ENCODE data around the gene FOXQ1. TPM values are rescaled to one million over a fixed set of nuclear protein-coding genes. Genes with fewer than 3 reads are reported as not detected.
A peak's percentile ranks its signal among the peaks of the same experiment; 100 is the strongest.

Gene FOXQ1
- total RNA-seq, 2 donors from 2014 or later, result not detected

DNA sequence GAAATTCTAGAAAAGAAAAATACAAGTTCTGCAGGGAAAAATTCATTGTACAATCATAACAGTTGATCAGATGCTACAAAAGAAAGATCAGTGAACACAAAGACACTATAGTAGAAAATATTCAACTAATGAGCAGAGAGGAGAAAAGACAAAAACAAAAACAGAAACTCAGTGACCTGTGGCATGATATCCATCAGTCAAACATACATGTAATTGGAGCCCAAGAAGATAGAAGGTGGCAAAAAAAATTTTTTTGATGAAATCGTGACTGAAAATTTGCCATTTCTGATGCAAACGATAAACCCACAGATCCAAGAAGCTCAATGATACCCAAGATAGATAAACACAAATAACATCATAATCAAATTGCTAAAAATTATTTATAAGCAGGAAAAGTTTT is 13.1 kb upstream of the FOXQ1 start:
- Mint-ChIP-seq H3K36me3 (ENCODE audit: insufficient read depth in 2 of 2) (peaks cover 0 to 1% of the 10 kb centered on the region in 2 donors), H3K4me3 (no peak overlapping the region), H3K27me3 (ENCODE audit: low read depth) (peaks cover 54% of the 10 kb centered on the region), H3K4me1 (ENCODE audit: low read depth) (no peaks in the 10 kb centered on the region), H3K27ac (no peak overlapping the region), H3K9me3 (peaks cover 0 to 5% of the 10 kb centered on the region in 2 donors)
- DNase-seq (no peak), ATAC-seq (replicated peaks in 1 of 2) (no peak)

DNA sequence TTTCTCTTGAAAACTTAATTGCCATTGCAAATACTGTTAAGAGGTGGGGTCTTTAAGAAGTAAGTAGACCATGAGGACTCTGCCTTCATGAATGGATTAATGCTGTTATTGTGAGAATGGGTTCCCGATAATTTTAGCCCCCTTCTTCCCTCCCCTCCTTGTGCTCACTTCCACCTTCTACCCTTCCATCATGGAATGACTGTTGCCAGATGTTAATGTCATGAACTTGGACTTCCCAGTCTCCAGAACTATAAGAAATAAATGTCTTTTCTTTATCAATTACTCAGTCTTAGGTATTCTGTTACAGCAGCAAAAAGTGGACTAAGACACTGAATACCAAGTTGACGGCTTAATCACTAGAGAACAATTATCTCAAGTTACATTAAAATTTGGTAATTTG is 5.8 kb upstream of the FOXQ1 start:
- Mint-ChIP-seq H3K4me3 (no peak overlapping the region), H3K4me1 (ENCODE audit: low read depth) (peaks cover 8% of the 10 kb centered on the region), H3K27me3 (ENCODE audit: low read depth) (peaks cover 69% of the 10 kb centered on the region), H3K9me3 (peaks cover 0 to 7% of the 10 kb centered on the region in 2 donors), H3K36me3 (ENCODE audit: insufficient read depth in 2 of 2) (no peaks in the 10 kb centered on the region), H3K27ac (no peak overlapping the region)
- DNase-seq (no peak), ATAC-seq (replicated peaks in 1 of 2) (no peak)

DNA sequence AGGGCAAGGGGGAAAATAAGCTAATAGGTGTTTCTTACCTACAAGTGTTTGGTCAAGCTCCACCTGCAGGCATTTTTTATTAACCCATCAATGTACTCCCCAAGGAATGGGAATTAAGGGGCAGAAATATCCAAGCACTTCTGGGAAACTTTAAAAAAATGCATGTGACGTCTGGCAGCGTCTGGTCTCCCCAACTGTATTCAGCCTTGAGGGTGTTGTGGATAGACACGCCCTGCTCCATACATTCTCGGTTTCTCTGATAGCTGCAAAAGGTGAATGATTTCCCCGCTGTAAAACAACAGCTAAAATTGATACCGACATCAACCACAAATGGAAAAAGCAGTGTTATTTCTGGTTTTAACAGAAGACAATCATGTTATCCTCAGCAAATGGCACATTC is 2.5 kb upstream of the FOXQ1 start:
- ATAC-seq (replicated peaks in 1 of 2) (no peak), DNase-seq (no peak)
- Mint-ChIP-seq H3K9me3 (peaks cover 0 to 2% of the 10 kb centered on the region in 2 donors), H3K27ac (no peak overlapping the region), H3K4me3 (no peak overlapping the region), H3K4me1 (ENCODE audit: low read depth) (peaks cover 24% of the 10 kb centered on the region), H3K27me3 (ENCODE audit: low read depth) (peaks cover 66% of the 10 kb centered on the region), H3K36me3 (ENCODE audit: insufficient read depth in 2 of 2) (peaks cover 3 to 5% of the 10 kb centered on the region in 2 donors)

DNA sequence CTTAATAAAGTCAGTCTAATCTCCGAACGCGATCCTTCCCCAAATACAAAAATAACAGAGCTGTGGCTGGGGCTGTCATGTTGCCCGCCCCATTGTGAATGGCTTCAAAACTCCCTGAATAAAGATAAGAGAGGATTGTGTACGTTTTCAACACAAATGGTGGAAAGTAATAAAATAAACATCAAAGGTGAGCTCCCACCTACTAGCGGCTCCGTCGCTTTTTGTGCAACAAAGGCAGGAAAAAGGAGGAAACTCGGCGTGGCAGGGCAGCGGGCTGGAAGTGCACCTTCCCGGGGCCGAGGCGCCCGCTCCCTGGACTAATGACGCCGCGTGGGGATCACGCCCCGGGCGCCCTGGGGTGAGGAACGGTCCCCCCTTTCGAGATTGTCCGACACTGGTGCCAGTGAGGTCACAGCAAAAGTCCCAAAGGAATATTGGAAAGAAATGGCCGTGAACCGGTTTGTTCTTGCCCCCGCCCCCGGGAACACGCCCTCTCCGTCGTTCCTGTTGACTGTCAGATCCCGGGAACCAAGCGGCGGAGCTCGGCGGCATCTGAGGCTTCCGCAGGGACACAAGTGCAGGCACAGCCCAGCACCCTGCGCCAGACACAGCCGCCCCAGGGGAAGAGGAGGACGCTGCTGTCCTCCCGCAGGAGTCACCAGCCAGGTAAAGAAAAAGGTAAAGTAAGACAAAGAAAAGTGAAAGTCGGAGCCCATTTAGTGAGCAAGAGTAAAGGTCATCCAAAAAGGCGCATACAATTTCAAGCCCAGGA is 1.1 kb upstream of the FOXQ1 start:
- Mint-ChIP-seq H3K4me1 (ENCODE audit: low read depth) (peaks cover 34% of the 10 kb centered on the region), H3K36me3 (ENCODE audit: insufficient read depth in 2 of 2) (peaks cover 3 to 5% of the 10 kb centered on the region in 2 donors), H3K27me3 (ENCODE audit: low read depth) (peaks cover 77% of the 10 kb centered on the region), H3K4me3 (peak overlapping the region; percentile 72 to 82), H3K27ac (peak overlapping the region; percentile 13), H3K9me3 (no peaks in the 10 kb centered on the region)
- DNase-seq, result no peak
- ATAC-seq (replicated peaks in 1 of 2), result no peak

DNA sequence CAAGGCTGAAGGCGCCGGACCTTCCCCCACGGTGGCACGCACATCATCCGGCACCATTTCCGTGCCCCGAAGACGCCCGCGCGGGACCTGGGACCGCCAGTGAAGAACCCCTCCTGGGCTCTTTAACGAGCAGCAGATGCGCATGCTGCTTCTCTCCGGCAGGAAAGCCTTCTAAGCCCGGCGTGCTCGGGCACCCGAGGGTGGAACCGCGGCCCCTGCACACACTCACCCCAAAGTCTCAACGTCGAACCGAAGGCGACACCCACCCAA is 240 bp downstream of the FOXQ1 start:
- Mint-ChIP-seq H3K27me3 (ENCODE audit: low read depth) (peaks cover 74% of the 10 kb centered on the region), H3K36me3 (ENCODE audit: insufficient read depth in 2 of 2) (peaks cover 3 to 5% of the 10 kb centered on the region in 2 donors), H3K4me1 (ENCODE audit: low read depth) (peaks cover 40% of the 10 kb centered on the region), H3K9me3 (no peaks in the 10 kb centered on the region), H3K27ac (no peak overlapping the region), H3K4me3 (peak overlapping the region; percentile 72 to 82)
- ATAC-seq (replicated peaks in 1 of 2) (peak in 1 of 2 donors; percentile 8), DNase-seq (peak in 1 of 2 donors; percentile 13)

DNA sequence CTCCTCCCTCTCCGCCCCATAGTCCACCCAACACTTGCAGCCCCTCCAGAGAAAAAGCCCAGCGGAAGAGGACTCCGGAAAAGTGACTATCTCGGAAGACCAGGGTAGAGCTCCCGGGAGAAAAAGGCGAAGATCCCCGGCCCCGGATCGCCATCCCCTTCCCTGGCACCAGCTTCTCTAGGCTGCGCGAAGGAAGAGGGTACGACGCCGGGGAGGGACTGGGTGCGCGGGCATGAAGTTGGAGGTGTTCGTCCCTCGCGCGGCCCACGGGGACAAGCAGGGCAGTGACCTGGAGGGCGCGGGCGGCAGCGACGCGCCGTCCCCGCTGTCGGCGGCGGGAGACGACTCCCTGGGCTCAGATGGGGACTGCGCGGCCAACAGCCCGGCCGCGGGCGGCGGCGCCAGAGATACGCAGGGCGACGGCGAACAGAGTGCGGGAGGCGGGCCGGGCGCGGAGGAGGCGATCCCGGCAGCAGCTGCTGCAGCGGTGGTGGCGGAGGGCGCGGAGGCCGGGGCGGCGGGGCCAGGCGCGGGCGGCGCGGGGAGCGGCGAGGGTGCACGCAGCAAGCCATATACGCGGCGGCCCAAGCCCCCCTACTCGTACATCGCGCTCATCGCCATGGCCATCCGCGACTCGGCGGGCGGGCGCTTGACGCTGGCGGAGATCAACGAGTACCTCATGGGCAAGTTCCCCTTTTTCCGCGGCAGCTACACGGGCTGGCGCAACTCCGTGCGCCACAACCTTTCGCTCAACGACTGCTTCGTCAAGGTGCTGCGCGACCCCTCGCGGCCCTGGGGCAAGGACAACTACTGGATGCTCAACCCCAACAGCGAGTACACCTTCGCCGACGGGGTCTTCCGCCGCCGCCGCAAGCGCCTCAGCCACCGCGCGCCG is 822 bp downstream of the FOXQ1 start:
- Mint-ChIP-seq H3K4me3 (peak overlapping the region; percentile 72 to 82), H3K4me1 (ENCODE audit: low read depth) (peaks cover 40% of the 10 kb centered on the region), H3K27me3 (ENCODE audit: low read depth) (peaks cover 70% of the 10 kb centered on the region), H3K27ac (no peak overlapping the region), H3K9me3 (no peaks in the 10 kb centered on the region), H3K36me3 (ENCODE audit: insufficient read depth in 2 of 2) (peaks cover 3 to 5% of the 10 kb centered on the region in 2 donors)
- DNase-seq, result peak; percentile 17 to 22
- ATAC-seq (replicated peaks in 1 of 2), result peak in 1 of 2 donors; percentile 17

DNA sequence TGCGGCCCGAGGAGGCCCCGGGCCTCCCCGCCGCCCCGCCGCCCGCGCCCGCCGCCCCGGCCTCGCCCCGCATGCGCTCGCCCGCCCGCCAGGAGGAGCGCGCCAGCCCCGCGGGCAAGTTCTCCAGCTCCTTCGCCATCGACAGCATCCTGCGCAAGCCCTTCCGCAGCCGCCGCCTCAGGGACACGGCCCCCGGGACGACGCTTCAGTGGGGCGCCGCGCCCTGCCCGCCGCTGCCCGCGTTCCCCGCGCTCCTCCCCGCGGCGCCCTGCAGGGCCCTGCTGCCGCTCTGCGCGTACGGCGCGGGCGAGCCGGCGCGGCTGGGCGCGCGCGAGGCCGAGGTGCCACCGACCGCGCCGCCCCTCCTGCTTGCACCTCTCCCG is 1.5 kb downstream of the FOXQ1 start:
- DNase-seq, result no peak
- no peak overlapping the region for H3K27ac Mint-ChIP-seq
- H3K9me3 Mint-ChIP-seq, result no peaks in the 10 kb centered on the region
- H3K36me3 Mint-ChIP-seq (ENCODE audit: insufficient read depth in 2 of 2), result peaks cover 4 to 5% of the 10 kb centered on the region in 2 donors
- peaks cover 63% of the 10 kb centered on the region for H3K27me3 Mint-ChIP-seq (ENCODE audit: low read depth)
- peak overlapping the region; percentile 71 to 72 for H3K4me3 Mint-ChIP-seq
- peak in 1 of 2 donors; percentile 12 for ATAC-seq (replicated peaks in 1 of 2)
- peaks cover 40% of the 10 kb centered on the region for H3K4me1 Mint-ChIP-seq (ENCODE audit: low read depth)

DNA sequence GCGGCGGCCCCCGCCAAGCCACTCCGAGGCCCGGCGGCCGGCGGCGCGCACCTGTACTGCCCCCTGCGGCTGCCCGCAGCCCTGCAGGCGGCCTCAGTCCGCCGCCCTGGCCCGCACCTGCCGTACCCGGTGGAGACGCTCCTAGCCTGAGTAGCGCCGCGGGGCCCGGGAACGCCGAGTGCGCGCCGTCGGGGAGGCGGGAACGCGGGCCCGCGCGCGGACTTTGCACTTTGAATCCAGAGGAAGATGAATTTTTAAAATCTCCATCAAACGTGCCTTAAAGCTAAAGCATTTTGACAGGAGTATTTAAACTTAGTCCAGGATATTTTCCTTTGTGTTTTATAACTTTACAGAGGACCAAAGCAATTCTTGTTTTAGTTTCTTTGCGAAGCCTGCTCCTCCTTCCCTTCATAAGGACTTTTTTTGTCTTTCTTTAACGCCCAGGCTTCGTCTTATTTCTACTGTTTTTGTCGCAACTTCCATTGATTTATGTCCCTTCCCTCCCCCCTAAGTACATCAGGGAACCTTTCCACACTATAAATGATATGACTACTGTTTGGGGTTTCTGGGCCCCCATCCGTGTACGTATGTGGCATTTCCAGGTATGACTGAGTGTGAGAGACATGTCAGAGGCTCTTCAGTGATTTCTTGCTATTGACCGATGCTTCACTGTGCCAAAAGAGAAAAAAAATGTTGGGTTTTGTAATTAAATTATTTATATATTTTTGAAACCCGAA is 2.0 kb downstream of the FOXQ1 start:
- H3K27ac Mint-ChIP-seq, result peak overlapping the region; percentile 72

DNA sequence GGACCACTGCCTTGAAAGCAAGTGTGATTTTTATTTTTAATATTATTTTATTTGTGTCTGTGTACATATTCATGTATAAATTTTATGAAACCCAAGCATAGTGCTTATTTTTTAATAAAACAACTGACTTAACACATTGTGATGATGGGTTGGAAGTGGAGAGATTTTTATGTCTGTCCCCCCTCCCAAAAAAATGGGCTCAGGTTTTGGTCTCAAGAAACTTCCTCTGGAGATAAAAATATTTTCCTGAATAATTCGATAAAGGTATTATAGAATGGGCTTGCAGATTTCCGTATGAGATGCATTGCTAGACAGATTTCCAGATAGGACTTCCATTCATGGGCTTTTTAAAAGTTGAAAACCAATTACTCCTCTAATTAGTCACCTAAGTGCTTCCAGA is 2.7 kb downstream of the FOXQ1 start:
- no peak for ATAC-seq (replicated peaks in 1 of 2)
- peaks cover 4 to 5% of the 10 kb centered on the region in 2 donors for H3K36me3 Mint-ChIP-seq (ENCODE audit: insufficient read depth in 2 of 2)
- H3K27ac Mint-ChIP-seq, result no peak overlapping the region
- peaks cover 40% of the 10 kb centered on the region for H3K4me1 Mint-ChIP-seq (ENCODE audit: low read depth)
- no peak overlapping the region for H3K4me3 Mint-ChIP-seq
- peaks cover 51% of the 10 kb centered on the region for H3K27me3 Mint-ChIP-seq (ENCODE audit: low read depth)
- no peaks in the 10 kb centered on the region for H3K9me3 Mint-ChIP-seq
- DNase-seq, result no peak

More for the DNA sequence above, 2.0 kb downstream of the FOXQ1 start:
- ATAC-seq (replicated peaks in 1 of 2) (peak; percentile 67 to 72), DNase-seq (peak; percentile 40 to 63)
- peaks cover 58% of the 10 kb centered on the region for H3K27me3 Mint-ChIP-seq (ENCODE audit: low read depth)
- no peaks in the 10 kb centered on the region for H3K9me3 Mint-ChIP-seq
- peaks cover 4 to 5% of the 10 kb centered on the region in 2 donors for H3K36me3 Mint-ChIP-seq (ENCODE audit: insufficient read depth in 2 of 2)
- H3K4me1 Mint-ChIP-seq (ENCODE audit: low read depth), result peaks cover 40% of the 10 kb centered on the region
- H3K4me3 Mint-ChIP-seq, result peak overlapping the region; percentile 71 to 72

DNA sequence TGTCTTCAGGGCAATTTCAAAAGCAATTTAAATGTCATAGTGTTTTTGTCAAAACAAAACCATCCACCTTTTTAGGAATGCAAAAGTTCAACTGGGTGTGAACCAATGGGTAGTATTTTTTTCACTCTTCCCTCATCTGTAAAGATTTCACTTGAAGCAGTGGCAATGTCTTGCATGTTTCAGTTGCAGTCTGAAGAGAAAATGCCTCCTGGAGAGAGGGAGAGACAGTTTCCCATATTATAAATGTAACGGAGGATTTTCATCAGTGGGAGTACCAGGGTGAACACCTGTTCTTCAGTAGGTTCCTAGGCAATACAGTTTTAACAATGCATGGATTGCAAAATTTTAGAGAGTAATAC is 3.3 kb downstream of the FOXQ1 start:
- H3K4me1 Mint-ChIP-seq (ENCODE audit: low read depth), result peaks cover 40% of the 10 kb centered on the region
- H3K27me3 Mint-ChIP-seq (ENCODE audit: low read depth), result peaks cover 45% of the 10 kb centered on the region
- peaks cover 4 to 5% of the 10 kb centered on the region in 2 donors for H3K36me3 Mint-ChIP-seq (ENCODE audit: insufficient read depth in 2 of 2)
- DNase-seq (no peak), ATAC-seq (replicated peaks in 1 of 2) (no peak)
- H3K9me3 Mint-ChIP-seq, result no peaks in the 10 kb centered on the region
- H3K4me3 Mint-ChIP-seq, result peak overlapping the region; percentile 27 to 48
- no peak overlapping the region for H3K27ac Mint-ChIP-seq

DNA sequence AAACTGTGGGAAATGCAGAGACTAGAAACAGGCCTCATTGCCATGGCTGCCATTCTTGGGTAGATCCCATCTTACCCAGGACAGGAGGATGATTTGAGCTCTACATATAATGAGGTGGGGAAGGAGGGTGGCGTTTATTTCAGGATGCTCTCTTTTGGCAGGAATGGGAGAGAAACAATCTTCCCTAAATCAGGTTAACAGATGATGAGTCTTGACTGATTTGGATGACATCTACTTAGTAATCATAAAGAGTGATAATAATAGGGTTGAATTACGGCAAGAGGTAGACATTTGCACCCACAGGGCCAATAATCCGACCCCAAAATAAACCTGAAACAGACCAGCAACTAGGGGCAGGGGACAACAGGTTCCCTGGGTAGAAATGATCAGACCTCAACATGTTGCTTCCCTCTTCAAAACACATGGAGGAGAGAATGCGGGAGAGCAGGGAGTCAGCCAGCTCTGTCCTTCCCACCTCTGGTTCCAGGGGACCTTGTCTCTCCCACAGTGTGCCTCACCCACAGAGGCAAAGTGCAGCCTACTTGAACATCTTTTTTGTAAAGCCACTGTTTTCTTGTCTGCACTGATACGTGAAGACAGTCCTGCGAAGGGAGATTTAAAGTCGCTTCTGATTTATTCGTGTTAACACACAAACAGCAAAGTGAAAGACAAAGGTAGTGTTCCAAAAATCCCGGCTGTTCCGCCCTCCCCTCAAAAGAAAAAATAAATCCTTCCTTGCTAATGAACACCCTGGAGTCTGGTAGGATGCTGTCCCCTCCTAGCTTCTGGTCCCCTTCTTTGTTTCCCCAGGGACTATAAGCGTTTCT is 3.9 kb downstream of the FOXQ1 start:
- H3K27me3 Mint-ChIP-seq (ENCODE audit: low read depth), result peaks cover 39% of the 10 kb centered on the region
- peak overlapping the region; percentile 48 to 63 for H3K4me3 Mint-ChIP-seq
- peaks cover 35% of the 10 kb centered on the region for H3K4me1 Mint-ChIP-seq (ENCODE audit: low read depth)
- DNase-seq (no peak), ATAC-seq (replicated peaks in 1 of 2) (no peak)
- no peak overlapping the region for H3K27ac Mint-ChIP-seq
- peaks cover 4 to 5% of the 10 kb centered on the region in 2 donors for H3K36me3 Mint-ChIP-seq (ENCODE audit: insufficient read depth in 2 of 2)
- H3K9me3 Mint-ChIP-seq, result no peaks in the 10 kb centered on the region

DNA sequence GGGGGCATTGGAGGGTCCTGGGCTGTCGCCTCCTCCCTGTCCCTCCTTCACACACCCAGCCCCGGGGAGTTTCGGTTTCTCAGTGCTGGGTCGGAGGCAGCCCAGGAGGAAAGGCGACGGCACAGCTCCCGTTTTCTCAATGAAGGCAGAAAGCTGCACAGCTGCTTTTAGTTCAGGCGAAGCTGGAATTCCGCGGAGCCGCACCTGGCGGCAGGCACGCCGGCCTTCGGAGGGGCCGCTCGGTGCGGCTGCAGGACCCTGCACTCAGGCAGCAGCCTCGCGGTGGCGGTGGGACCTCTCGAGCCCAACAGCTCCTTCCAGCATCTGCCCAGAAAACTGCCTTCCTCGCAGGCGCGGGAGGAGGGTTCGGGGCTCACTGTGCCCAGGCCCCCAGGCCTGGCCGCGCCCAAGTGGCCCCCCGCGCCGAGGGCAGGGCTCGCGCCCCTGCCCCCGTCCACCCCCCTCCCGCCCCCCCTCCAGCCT is 4.6 kb downstream of the FOXQ1 start:
- ATAC-seq (replicated peaks in 1 of 2) (no peak), DNase-seq (no peak)
- Mint-ChIP-seq H3K27ac (no peak overlapping the region), H3K36me3 (ENCODE audit: insufficient read depth in 2 of 2) (peaks cover 4 to 5% of the 10 kb centered on the region in 2 donors), H3K9me3 (no peaks in the 10 kb centered on the region), H3K4me3 (peak overlapping the region in 1 of 2 donors; percentile 63), H3K4me1 (ENCODE audit: low read depth) (peaks cover 28% of the 10 kb centered on the region), H3K27me3 (ENCODE audit: low read depth) (peaks cover 32% of the 10 kb centered on the region)
